Lung (tissue), 12 donors: Measurements from ENCODE around the gene MEPCE. TPM values are rescaled to one million over a fixed set of nuclear protein-coding genes. Genes with fewer than 3 reads are reported as not detected.

Experiments used
- ATAC-seq: fragments of 200-7000 bp; cut with Tn5 transposase; one replicate; pipeline ENCODE4 v1.9.1; 2020; ENCODE audit warnings: moderate number of reproducible peaks; ENCODE audit not compliant: insufficient read depth, low FRiP score
- DNase-seq, 3 donors: peaks; one replicate each; pipeline ENCODE4 v3.0.0-alpha.2; 2013 to 2017
- H3K27ac ChIP-seq, 2 donors: one replicate each; pipeline ENCODE4 v1.5.1; 2013; ENCODE audit warnings: mild to moderate bottlenecking in 2 of 2, moderate library complexity in 2 of 2, control low read depth in 1 of 2, inconsistent platforms in 1 of 2, low read depth in 1 of 2, low read length in 1 of 2
- H3K27me3 ChIP-seq, 3 donors: one replicate each; pipeline ENCODE4 v1.5.1; 2013; ENCODE audit warnings: low read length in 2 of 3; ENCODE audit not compliant: control insufficient read depth in 3 of 3, insufficient read depth in 3 of 3
- H3K36me3 ChIP-seq, 4 donors: one replicate each; pipeline ENCODE4 v1.5.1; 2013; ENCODE audit warnings: low read length in 4 of 4, mild to moderate bottlenecking in 1 of 4, moderate library complexity in 1 of 4; ENCODE audit not compliant: control insufficient read depth in 4 of 4, insufficient read depth in 4 of 4
- H3K4me1 ChIP-seq, 5 donors: one replicate each; pipeline ENCODE4 v1.5.1; 2013; ENCODE audit warnings: low read length in 5 of 5, mild to moderate bottlenecking in 2 of 5, moderate library complexity in 1 of 5; ENCODE audit not compliant: control insufficient read depth in 5 of 5, insufficient read depth in 5 of 5
- H3K4me3 ChIP-seq: one replicate; pipeline ENCODE4 v1.5.1; 2013; ENCODE audit warnings: mild to moderate bottlenecking, control low read depth, moderate library complexity
- H3K9ac ChIP-seq, 2 donors: one replicate each; pipeline ENCODE4 v1.5.1; 2013; ENCODE audit warnings: low read length in 2 of 2, control low read depth in 1 of 2; ENCODE audit not compliant: insufficient read depth in 1 of 2
- H3K9me3 ChIP-seq, 4 donors: one replicate each; pipeline ENCODE4 v1.5.1; 2013; ENCODE audit warnings: low read length in 3 of 4, mild to moderate bottlenecking in 1 of 4, moderate library complexity in 1 of 4; ENCODE audit not compliant: control insufficient read depth in 4 of 4, insufficient read depth in 3 of 4
- WGBS, 2 donors: extraction: QIAGEN DNeasy Blood & Tissue Kit; methylation state at CpG; one replicate each; pipeline ENCODE4 v1.1.7; 2013; 5-methylcytosine and 5-hydroxymethylcytosine counted together
- polyA plus RNA-seq, 2 donors: library from polyadenylated mRNA; stranded (reverse); fragments of 200-250 nt; gene quantifications; one replicate each; pipeline ENCODE4 v1.2.1, GENCODE V29; 2013
- total RNA-seq, 2 donors: library from RNA; depleted of rRNA in 1 of 2; stranded (reverse); fragments of >200 nt in 1 of 2; gene quantifications; one replicate each; pipeline ENCODE4 v1.2.1, GENCODE V29; 2014 to 2021
- TF ChIP-seq, protein P1 (sequence below): IDR thresholded peaks from 2 replicates; pipeline ENCODE4 v1.5.1; 2012; ENCODE audit warnings: mild to moderate bottlenecking; ENCODE audit errors: control extremely low read depth, extremely low read depth
- donor health status: control.
- donor health status: control.
- donor health status: Bipolar disorder and iron deficiency.
- donor health status: healthy.
- donor health status: DM: yes; HTN: yes; CAD: no.

The MEPCE gene
- total and polyA plus RNA-seq, 4 donors = 25.6 to 38.7 (median 29.1) TPM

DNA sequence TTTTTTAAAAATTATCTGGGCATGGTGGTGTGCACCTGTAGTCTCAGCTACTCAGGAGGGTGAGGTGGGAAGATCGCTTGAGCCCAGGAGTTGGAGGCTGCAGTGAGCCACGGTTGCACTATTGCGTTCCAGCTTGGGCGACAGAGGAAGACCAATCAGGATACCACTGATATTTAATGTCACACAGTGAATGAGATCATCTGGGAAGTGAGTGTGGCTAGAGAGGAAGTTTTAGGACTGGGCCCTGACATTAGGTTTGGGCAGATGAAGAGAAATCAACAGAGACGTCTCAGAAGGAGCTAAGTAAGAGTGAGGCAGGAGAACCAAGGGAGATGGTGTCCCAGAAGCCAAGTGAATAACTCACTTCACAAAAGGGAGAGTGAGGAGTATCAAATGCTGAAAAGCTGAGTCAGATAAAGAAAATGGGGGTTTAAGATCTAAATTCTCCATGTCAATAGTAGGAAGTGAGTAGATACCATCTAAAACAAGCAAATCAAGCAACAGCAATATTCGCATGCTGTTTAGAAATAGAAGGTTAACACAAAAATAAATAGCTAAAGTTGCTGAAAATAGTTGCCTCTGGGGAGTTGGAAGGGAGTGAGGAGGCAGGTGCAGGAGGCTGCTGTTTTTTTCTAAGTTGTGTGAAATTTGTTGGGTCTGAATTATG, 44.9 kb upstream of the MEPCE start:
- DNase-seq (no peak), ATAC-seq (no peak)

DNA sequence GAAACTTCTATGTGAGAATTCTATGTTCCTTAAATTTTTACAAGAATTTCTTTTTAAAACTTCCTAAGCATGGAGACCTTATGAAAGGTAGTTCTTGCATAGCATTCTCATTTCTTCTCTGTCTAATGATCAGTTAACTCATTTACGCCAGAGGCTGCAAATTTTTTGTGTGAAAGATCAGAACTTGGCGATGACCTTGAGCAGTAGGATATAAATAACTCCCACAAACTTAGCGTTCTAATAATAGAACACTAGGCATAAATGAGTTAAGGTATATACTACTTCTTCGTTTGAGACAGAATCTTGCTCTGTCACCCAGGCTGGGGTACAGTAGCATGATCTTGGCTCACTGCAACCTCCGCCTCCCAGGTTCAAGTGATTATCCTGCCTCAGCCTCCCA, 42.7 kb upstream of the MEPCE start:
- Histone ChIP-seq H3K4me1 (peaks cover 0 to 2% (median 0%) of the 10 kb centered on the region in 5 donors), H3K27me3 (peaks cover 0 to 3% (median 0%) of the 10 kb centered on the region in 3 donors), H3K36me3 (no peaks in the 10 kb centered on the region), H3K9ac (no peak overlapping the region), H3K4me3 (no peak overlapping the region), H3K9me3 (no peaks in the 10 kb centered on the region), H3K27ac (no peak overlapping the region)
- DNase-seq = no peak
- TF ChIP-seq, protein P1, sequence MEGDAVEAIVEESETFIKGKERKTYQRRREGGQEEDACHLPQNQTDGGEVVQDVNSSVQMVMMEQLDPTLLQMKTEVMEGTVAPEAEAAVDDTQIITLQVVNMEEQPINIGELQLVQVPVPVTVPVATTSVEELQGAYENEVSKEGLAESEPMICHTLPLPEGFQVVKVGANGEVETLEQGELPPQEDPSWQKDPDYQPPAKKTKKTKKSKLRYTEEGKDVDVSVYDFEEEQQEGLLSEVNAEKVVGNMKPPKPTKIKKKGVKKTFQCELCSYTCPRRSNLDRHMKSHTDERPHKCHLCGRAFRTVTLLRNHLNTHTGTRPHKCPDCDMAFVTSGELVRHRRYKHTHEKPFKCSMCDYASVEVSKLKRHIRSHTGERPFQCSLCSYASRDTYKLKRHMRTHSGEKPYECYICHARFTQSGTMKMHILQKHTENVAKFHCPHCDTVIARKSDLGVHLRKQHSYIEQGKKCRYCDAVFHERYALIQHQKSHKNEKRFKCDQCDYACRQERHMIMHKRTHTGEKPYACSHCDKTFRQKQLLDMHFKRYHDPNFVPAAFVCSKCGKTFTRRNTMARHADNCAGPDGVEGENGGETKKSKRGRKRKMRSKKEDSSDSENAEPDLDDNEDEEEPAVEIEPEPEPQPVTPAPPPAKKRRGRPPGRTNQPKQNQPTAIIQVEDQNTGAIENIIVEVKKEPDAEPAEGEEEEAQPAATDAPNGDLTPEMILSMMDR = no peak
- WGBS, 2 donors = 81 to 85% methylated on average over 5 of the region's 5 CpGs
- ATAC-seq = no peak

More for the DNA sequence above, 44.9 kb upstream of the MEPCE start:
- no peak overlapping the region for H3K4me3 ChIP-seq
- H3K36me3 ChIP-seq = no peaks in the 10 kb centered on the region
- WGBS, 2 donors = 62 to 65% methylated on average over 6 of the region's 6 CpGs
- H3K9ac ChIP-seq = no peak overlapping the region
- peaks cover 0 to 2% (median 0%) of the 10 kb centered on the region in 5 donors for H3K4me1 ChIP-seq
- no peaks in the 10 kb centered on the region for H3K9me3 ChIP-seq
- peaks cover 0 to 3% (median 0%) of the 10 kb centered on the region in 3 donors for H3K27me3 ChIP-seq
- TF ChIP-seq, protein P1 = no peak
- no peak overlapping the region for H3K27ac ChIP-seq

DNA sequence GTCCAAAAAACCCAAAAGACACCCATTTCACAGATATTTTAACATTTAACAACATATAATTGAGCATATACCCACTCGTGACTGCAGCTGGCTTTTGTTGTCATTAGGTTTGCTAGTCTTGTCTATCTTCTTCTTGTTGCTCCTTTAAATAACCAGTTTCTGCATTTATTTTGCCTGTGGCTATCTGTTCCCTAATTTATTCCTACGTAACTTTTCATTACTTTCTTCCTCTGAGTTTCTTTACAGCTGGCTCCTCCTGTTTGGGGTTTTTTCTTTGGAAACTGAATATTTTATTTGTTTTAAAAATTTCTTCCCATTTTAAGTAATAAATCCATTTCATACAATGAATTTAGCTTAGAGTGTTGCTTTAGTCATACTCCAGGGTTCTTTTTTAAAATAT, 41.9 kb upstream of the MEPCE start:
- Histone ChIP-seq H3K4me1 (peaks cover 0 to 2% (median 0%) of the 10 kb centered on the region in 5 donors), H3K27ac (no peak overlapping the region), H3K36me3 (no peaks in the 10 kb centered on the region), H3K27me3 (peaks cover 0 to 3% (median 0%) of the 10 kb centered on the region in 3 donors), H3K4me3 (no peak overlapping the region), H3K9ac (no peak overlapping the region), H3K9me3 (no peaks in the 10 kb centered on the region)
- ATAC-seq (no peak), DNase-seq (no peak)
- TF ChIP-seq, protein P1 = no peak
- 65 to 73% methylated on average over 2 of the region's 2 CpGs for WGBS, 2 donors
